SHP77 (cell line): ENCODE results near the gene PRR14L.
A peak's percentile ranks its signal among the peaks of the same experiment; 100 is the strongest.
"Not testable (repeated sequence)": the region's sequence is repeated elsewhere in the genome, so short reads cannot be mapped to it uniquely, and the experiment has no call there.

Experiments used
- DNase-seq, 2 experiments: peaks; one replicate each; lab custom pipeline; 2025; lab: John Stamatoyannopoulos, UW

The PRR14L gene

GRCh38 chr22:31682751-31683150 lies 67.2 kb downstream of the PRR14L start:
- no peak for DNase-seq

GRCh38 chr22:31681349-31682345 lies 68.3 kb downstream of the PRR14L start:
- no peak for DNase-seq

GRCh38 chr22:31680861-31681341 lies 69.0 kb downstream of the PRR14L start:
- DNase-seq = no peak

GRCh38 chr22:31678748-31679147 lies 71.2 kb downstream of the PRR14L start:
- DNase-seq = no peak

GRCh38 chr22:31676700-31677099 lies 73.2 kb downstream of the PRR14L start:
- peak; percentile 91 to 94 for DNase-seq

- DNase-seq = not testable (repeated sequence)
Observed at GRCh38 chr22:31674219-31674618, 75.7 kb downstream of the PRR14L start.

- DNase-seq = not testable (repeated sequence)
Observed at GRCh38 chr22:31668849-31669248, 81.1 kb downstream of the PRR14L start.

- DNase-seq = no peak
Observed at GRCh38 chr22:31662668-31663037, 87.3 kb downstream of the PRR14L start.

GRCh38 chr22:31661851-31662667 lies 87.9 kb downstream of the PRR14L start, which contains the start of gene PISD:
TSS of gene PISD (minus strand) at chr22:31662215. CDS start at chr22:31662208, 7 bp downstream.
- DNase-seq = peak; percentile 92 to 93

- not testable (repeated sequence) for DNase-seq
Observed at GRCh38 chr22:31660860-31661341, 89.0 kb downstream of the PRR14L start.

GRCh38 chr22:31659246-31659645 lies 90.7 kb downstream of the PRR14L start:
- no peak for DNase-seq

GRCh38 chr22:31654408-31654807 lies 95.5 kb downstream of the PRR14L start:
- no peak for DNase-seq

GRCh38 chr22:31653944-31654343 lies 96.0 kb downstream of the PRR14L start:
- no peak for DNase-seq

- no peak for DNase-seq
Observed at GRCh38 chr22:31652911-31653684, 96.8 kb downstream of the PRR14L start.

- no peak for DNase-seq
Observed at GRCh38 chr22:31652088-31652487, 97.8 kb downstream of the PRR14L start.

- no peak for DNase-seq
Observed at GRCh38 chr22:31651664-31652063, 98.3 kb downstream of the PRR14L start.

- DNase-seq = no peak
Observed at GRCh38 chr22:31650391-31650790, 99.5 kb downstream of the PRR14L start.

- no peak for DNase-seq
Observed at GRCh38 chr22:31647523-31648320, 102.2 kb downstream of the PRR14L start.

GRCh38 chr22:31647066-31647465 lies 102.9 kb downstream of the PRR14L start:
- DNase-seq = no peak

GRCh38 chr22:31646186-31647019 lies 103.5 kb downstream of the PRR14L start:
- no peak for DNase-seq
